Measurements from ENCODE around the gene ALMS1. TPM values are rescaled to one million over a fixed set of nuclear protein-coding genes. Genes with fewer than 3 reads are reported as not detected.

The ALMS1 gene
- polyA plus RNA-seq (2013): 4.3 and 5.2 TPM in 2 replicates

- Histone ChIP-seq H3K36me3 (ENCODE audit: control insufficient read depth in 1 of 2, insufficient read depth in 2 of 2, low read length in 2 of 2) (no peaks in the 10 kb centered on the region), H2BK12ac (ENCODE audit: low read length) (no peak within 1 kb of the TSS), H3K4me3 (ENCODE audit: low read depth, low read length) (peak within 1 kb of the TSS; percentile 95), H4K8ac (ENCODE audit: low read depth, low read length) (peak within 1 kb of the TSS; percentile 89), H3K14ac (ENCODE audit: low read length) (peak within 1 kb of the TSS; percentile 70), H3K4ac (ENCODE audit: low read depth, low read length) (no peak within 1 kb of the TSS), H2BK5ac (ENCODE audit: low read depth, low read length, poor library complexity) (peak within 1 kb of the TSS; percentile 54), H3K27ac (ENCODE audit: low read depth, low read length) (peak within 1 kb of the TSS; percentile 81), H2AFZ (ENCODE audit: insufficient read depth, low read length, poor library complexity) (peak within 1 kb of the TSS; percentile 81), H3K18ac (ENCODE audit: low read length) (peak within 1 kb of the TSS; percentile 66), H3K79me2 (ENCODE audit: control insufficient read depth, insufficient read depth, low read length, poor library complexity) (peaks cover 5% of the 10 kb centered on the region), H3K9me3 (ENCODE audit: insufficient read depth, low read depth, low read length) (peaks cover 2% of the 10 kb centered on the region), H2BK120ac (ENCODE audit: insufficient read depth, low read length, poor library complexity) (peak within 1 kb of the TSS; percentile 58), H3K27me3 (ENCODE audit: insufficient read depth, low read length) (no peaks in the 10 kb centered on the region), H3K4me1 (ENCODE audit: control insufficient read depth in 1 of 2, insufficient read depth in 2 of 2, low read length in 2 of 2) (peaks cover 2 to 5% of the 10 kb centered on the region in 2 experiments), H4K91ac (ENCODE audit: low read depth, low read length) (peak within 1 kb of the TSS; percentile 41), H2AK5ac (ENCODE audit: low read length) (no peak within 1 kb of the TSS), H3K9ac (ENCODE audit: low read length) (peak within 1 kb of the TSS; percentile 93), H4K12ac (ENCODE audit: low read depth, low read length) (peak within 1 kb of the TSS; percentile 74), H3K79me1 (ENCODE audit: low read length) (peaks cover 9% of the 10 kb centered on the region), H3K23ac (ENCODE audit: low read length) (no peak within 1 kb of the TSS), H3K4me2 (ENCODE audit: low read length) (peak within 1 kb of the TSS; percentile 91)
- no CpG with 5 or more reads among the region's 84 CpGs for WGBS (ENCODE audit: extremely low coverage, insufficient coverage, insufficient read length)
- peak; percentile 92 to 96 for DNase-seq
These were observed at the start of gene ALMS1 for GRCh38 chr2:73385504-73386341. ALMS1 (plus strand) TSS chr2:73385836; CDS start chr2:73385869, 33 bp downstream.

DNA sequence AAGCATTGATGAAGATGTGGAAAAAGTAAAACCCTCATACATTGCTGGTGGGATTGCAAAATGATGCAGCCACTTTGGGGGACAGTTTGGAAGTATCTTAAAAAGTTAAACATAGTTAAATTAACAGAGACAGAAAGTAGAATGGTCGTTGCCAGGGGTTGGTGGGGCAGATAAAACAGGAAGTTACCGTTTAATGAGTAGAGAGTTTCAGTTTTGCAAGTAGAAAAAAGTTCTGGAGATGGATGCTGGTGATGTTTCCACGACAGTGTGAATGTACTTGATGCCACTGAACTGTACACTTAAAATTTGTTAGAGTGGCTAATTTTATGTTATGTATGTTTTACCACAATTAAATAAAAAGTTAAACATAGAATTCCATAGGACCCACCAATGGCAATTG is 47.8 kb upstream of the ALMS1 start:
- Histone ChIP-seq H3K9me3 (ENCODE audit: insufficient read depth, low read depth, low read length) (no peaks in the 10 kb centered on the region), H3K4me2 (ENCODE audit: low read length) (no peak overlapping the region), H2BK12ac (ENCODE audit: low read length) (no peak overlapping the region), H3K4ac (ENCODE audit: low read depth, low read length) (no peak overlapping the region), H3K18ac (ENCODE audit: low read length) (no peak overlapping the region), H3K79me1 (ENCODE audit: low read length) (no peaks in the 10 kb centered on the region), H3K27ac (ENCODE audit: low read depth, low read length) (no peak overlapping the region), H3K9ac (ENCODE audit: low read length) (no peak overlapping the region), H4K8ac (ENCODE audit: low read depth, low read length) (no peak overlapping the region), H2AFZ (ENCODE audit: insufficient read depth, low read length, poor library complexity) (no peak overlapping the region), H3K4me3 (ENCODE audit: low read depth, low read length) (no peak overlapping the region), H3K23ac (ENCODE audit: low read length) (no peak overlapping the region), H3K36me3 (ENCODE audit: control insufficient read depth in 1 of 2, insufficient read depth in 2 of 2, low read length in 2 of 2) (no peaks in the 10 kb centered on the region), H2BK120ac (ENCODE audit: insufficient read depth, low read length, poor library complexity) (no peak overlapping the region), H3K4me1 (ENCODE audit: control insufficient read depth in 1 of 2, insufficient read depth in 2 of 2, low read length in 2 of 2) (no peaks in the 10 kb centered on the region), H3K79me2 (ENCODE audit: control insufficient read depth, insufficient read depth, low read length, poor library complexity) (no peaks in the 10 kb centered on the region), H3K14ac (ENCODE audit: low read length) (no peak overlapping the region), H3K27me3 (ENCODE audit: insufficient read depth, low read length) (no peaks in the 10 kb centered on the region), H4K91ac (ENCODE audit: low read depth, low read length) (no peak overlapping the region), H2AK5ac (ENCODE audit: low read length) (no peak overlapping the region), H4K12ac (ENCODE audit: low read depth, low read length) (no peak overlapping the region), H2BK5ac (ENCODE audit: low read depth, low read length, poor library complexity) (no peak overlapping the region)
- no peak for DNase-seq
- WGBS (ENCODE audit: extremely low coverage, insufficient coverage, insufficient read length): no CpG with 5 or more reads among the region's 3 CpGs

DNA sequence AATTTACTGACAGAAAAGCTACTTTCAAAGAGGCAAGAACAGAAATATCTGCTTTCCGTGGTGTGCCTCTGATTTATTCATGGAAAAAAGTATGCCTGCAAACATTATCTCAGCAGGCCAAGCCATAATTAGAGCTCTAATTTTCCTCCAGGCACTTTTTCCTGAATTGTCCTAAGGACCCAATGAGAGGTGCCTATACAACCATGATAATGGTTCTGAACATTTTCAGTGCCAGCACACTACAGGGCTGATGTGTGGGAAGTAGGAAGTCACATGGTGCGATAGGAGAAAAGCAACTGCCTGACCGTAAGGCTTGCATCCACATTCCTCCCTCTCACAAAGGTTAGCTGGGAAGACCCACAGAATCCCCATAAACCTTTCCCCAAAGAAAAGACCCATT is 46.4 kb upstream of the ALMS1 start:
- no peak overlapping the region for H3K27ac ChIP-seq (ENCODE audit: low read depth, low read length)
- no peaks in the 10 kb centered on the region for H3K4me1 ChIP-seq (ENCODE audit: control insufficient read depth in 1 of 2, insufficient read depth in 2 of 2, low read length in 2 of 2)
- no peak overlapping the region for H4K8ac ChIP-seq (ENCODE audit: low read depth, low read length)
- no peaks in the 10 kb centered on the region for H3K36me3 ChIP-seq (ENCODE audit: control insufficient read depth in 1 of 2, insufficient read depth in 2 of 2, low read length in 2 of 2)
- no peak overlapping the region for H2BK120ac ChIP-seq (ENCODE audit: insufficient read depth, low read length, poor library complexity)
- H2BK12ac ChIP-seq (ENCODE audit: low read length): no peak overlapping the region
- H3K23ac ChIP-seq (ENCODE audit: low read length): no peak overlapping the region
- H2BK5ac ChIP-seq (ENCODE audit: low read depth, low read length, poor library complexity): no peak overlapping the region
- no peak overlapping the region for H4K12ac ChIP-seq (ENCODE audit: low read depth, low read length)
- no peak overlapping the region for H3K14ac ChIP-seq (ENCODE audit: low read length)
- no peak overlapping the region for H2AK5ac ChIP-seq (ENCODE audit: low read length)
- H3K18ac ChIP-seq (ENCODE audit: low read length): no peak overlapping the region
- DNase-seq: no peak
- no peak overlapping the region for H4K91ac ChIP-seq (ENCODE audit: low read depth, low read length)
- no peak overlapping the region for H2AFZ ChIP-seq (ENCODE audit: insufficient read depth, low read length, poor library complexity)
- H3K79me1 ChIP-seq (ENCODE audit: low read length): no peaks in the 10 kb centered on the region
- no peak overlapping the region for H3K4ac ChIP-seq (ENCODE audit: low read depth, low read length)
- no peak overlapping the region for H3K4me3 ChIP-seq (ENCODE audit: low read depth, low read length)
- no peak overlapping the region for H3K9ac ChIP-seq (ENCODE audit: low read length)
- no peaks in the 10 kb centered on the region for H3K79me2 ChIP-seq (ENCODE audit: control insufficient read depth, insufficient read depth, low read length, poor library complexity)
- H3K4me2 ChIP-seq (ENCODE audit: low read length): no peak overlapping the region
- WGBS (ENCODE audit: extremely low coverage, insufficient coverage, insufficient read length): no CpG with 5 or more reads among the region's 3 CpGs
- no peaks in the 10 kb centered on the region for H3K27me3 ChIP-seq (ENCODE audit: insufficient read depth, low read length)
- H3K9me3 ChIP-seq (ENCODE audit: insufficient read depth, low read depth, low read length): no peaks in the 10 kb centered on the region

DNA sequence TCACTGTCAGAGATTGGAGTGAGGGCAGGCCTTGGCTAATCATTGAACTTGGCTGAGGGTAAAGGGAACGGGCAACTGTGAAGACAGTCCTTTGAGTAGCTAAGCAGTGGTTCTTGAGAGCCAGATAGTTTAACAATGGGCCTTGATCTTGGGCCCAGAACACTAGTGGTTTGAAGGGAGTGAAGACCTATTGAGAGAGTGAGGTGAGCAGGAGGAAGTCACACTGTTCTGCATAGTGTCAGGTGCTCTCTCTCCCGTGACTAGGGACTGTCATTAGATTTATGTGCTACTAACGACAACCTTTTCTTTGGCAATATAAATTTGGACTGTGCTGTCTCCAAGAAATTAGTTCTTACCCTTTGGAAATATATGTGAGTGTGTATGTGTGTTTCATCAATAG is 44.6 kb upstream of the ALMS1 start:
- Histone ChIP-seq H3K9ac (ENCODE audit: low read length) (no peak overlapping the region), H3K4me3 (ENCODE audit: low read depth, low read length) (no peak overlapping the region), H3K27me3 (ENCODE audit: insufficient read depth, low read length) (no peaks in the 10 kb centered on the region), H4K8ac (ENCODE audit: low read depth, low read length) (no peak overlapping the region), H4K91ac (ENCODE audit: low read depth, low read length) (no peak overlapping the region), H2BK5ac (ENCODE audit: low read depth, low read length, poor library complexity) (no peak overlapping the region), H3K23ac (ENCODE audit: low read length) (no peak overlapping the region), H2AK5ac (ENCODE audit: low read length) (no peak overlapping the region), H2AFZ (ENCODE audit: insufficient read depth, low read length, poor library complexity) (no peak overlapping the region), H3K79me2 (ENCODE audit: control insufficient read depth, insufficient read depth, low read length, poor library complexity) (no peaks in the 10 kb centered on the region), H2BK12ac (ENCODE audit: low read length) (no peak overlapping the region), H3K4me1 (ENCODE audit: control insufficient read depth in 1 of 2, insufficient read depth in 2 of 2, low read length in 2 of 2) (no peaks in the 10 kb centered on the region), H3K14ac (ENCODE audit: low read length) (no peak overlapping the region), H3K9me3 (ENCODE audit: insufficient read depth, low read depth, low read length) (no peaks in the 10 kb centered on the region), H3K4me2 (ENCODE audit: low read length) (no peak overlapping the region), H3K18ac (ENCODE audit: low read length) (no peak overlapping the region), H3K27ac (ENCODE audit: low read depth, low read length) (no peak overlapping the region), H4K12ac (ENCODE audit: low read depth, low read length) (no peak overlapping the region), H3K79me1 (ENCODE audit: low read length) (no peaks in the 10 kb centered on the region), H2BK120ac (ENCODE audit: insufficient read depth, low read length, poor library complexity) (no peak overlapping the region), H3K36me3 (ENCODE audit: control insufficient read depth in 1 of 2, insufficient read depth in 2 of 2, low read length in 2 of 2) (no peaks in the 10 kb centered on the region), H3K4ac (ENCODE audit: low read depth, low read length) (no peak overlapping the region)
- no peak for DNase-seq
- no CpG with 5 or more reads among the region's 3 CpGs for WGBS (ENCODE audit: extremely low coverage, insufficient coverage, insufficient read length)

Measured in trophoblast cell (in vitro differentiated cells and primary cell).